Small intestine (tissue), 7 donors: Measurements from ENCODE around the gene MAGI1. TPM values are rescaled to one million over a fixed set of nuclear protein-coding genes. Genes with fewer than 3 reads are reported as not detected.

Experiments used
- DNase-seq, 2 donors: peaks; one replicate each; pipeline versions ENCODE4 v3.0.0 to v3.0.0-alpha.2; 2013
- FAIRE-seq: peaks from 2 replicates; lab custom pipeline; 2012; peaks lifted over from hg19 to GRCh38; lab: Jason Lieb, UNC
- H3K27ac ChIP-seq, 3 donors: one replicate each; pipeline ENCODE4 v1.5.1; 2013; ENCODE audit warnings: low read length in 2 of 3, mild to moderate bottlenecking in 2 of 3, control low read depth in 1 of 3, inconsistent platforms in 1 of 3, low read depth in 1 of 3, moderate library complexity in 1 of 3
- H3K27me3 ChIP-seq, 3 donors: one replicate each; pipeline ENCODE4 v1.6.1; 2013; ENCODE audit warnings: low read length in 3 of 3, inconsistent platforms in 1 of 3; ENCODE audit not compliant: control insufficient read depth in 3 of 3, insufficient read depth in 3 of 3
- H3K36me3 ChIP-seq, 3 donors: one replicate each; pipeline ENCODE4 v1.6.1; 2013; ENCODE audit warnings: low read length in 3 of 3, inconsistent platforms in 1 of 3, low read depth in 1 of 3, mild to moderate bottlenecking in 1 of 3, moderate library complexity in 1 of 3; ENCODE audit not compliant: control insufficient read depth in 3 of 3, insufficient read depth in 2 of 3
- H3K4me1 ChIP-seq, 3 donors: one replicate each; pipeline ENCODE4 v1.6.1; 2013; ENCODE audit warnings: low read length in 2 of 3, inconsistent platforms in 1 of 3, low read depth in 1 of 3, mild to moderate bottlenecking in 1 of 3, moderate library complexity in 1 of 3; ENCODE audit not compliant: control insufficient read depth in 3 of 3, insufficient read depth in 2 of 3
- H3K4me3 ChIP-seq, 3 donors: one replicate each; pipeline ENCODE4 v1.5.1; 2013; ENCODE audit warnings: low read length in 3 of 3, control low read depth in 1 of 3, inconsistent platforms in 1 of 3, low read depth in 1 of 3, mild to moderate bottlenecking in 1 of 3, moderate library complexity in 1 of 3
- H3K9me3 ChIP-seq, 2 donors: one replicate each; pipeline ENCODE4 v1.6.1; 2013; ENCODE audit warnings: low read depth in 1 of 2, low read length in 1 of 2; ENCODE audit not compliant: control insufficient read depth in 2 of 2, insufficient read depth in 1 of 2
- WGBS, 3 donors: extraction: QIAGEN DNeasy Blood & Tissue Kit; methylation state at CpG; one replicate each; pipeline ENCODE4 v1.1.7; 2013; 5-methylcytosine and 5-hydroxymethylcytosine counted together
- polyA plus RNA-seq, 4 donors: library from polyadenylated mRNA; stranded (reverse) in 3 of 4; unstranded in 1 of 4; fragments of 200-250 nt in 3 of 4; fragments of 120-200 nt in 1 of 4; gene quantifications; one replicate each; pipeline versions ENCODE4 v1.2.1 to v1.2.3, GENCODE V29; 2013
- donor health status: healthy with polysubstance abuse.
- donor health status: control.
- donor health status: control.
- donor health status: Bipolar disorder and iron deficiency.
- donor health status: healthy.

MAGI1 gene
- polyA plus RNA-seq, 4 donors, result 10.0 to 35.1 (median 12.6) TPM

DNA sequence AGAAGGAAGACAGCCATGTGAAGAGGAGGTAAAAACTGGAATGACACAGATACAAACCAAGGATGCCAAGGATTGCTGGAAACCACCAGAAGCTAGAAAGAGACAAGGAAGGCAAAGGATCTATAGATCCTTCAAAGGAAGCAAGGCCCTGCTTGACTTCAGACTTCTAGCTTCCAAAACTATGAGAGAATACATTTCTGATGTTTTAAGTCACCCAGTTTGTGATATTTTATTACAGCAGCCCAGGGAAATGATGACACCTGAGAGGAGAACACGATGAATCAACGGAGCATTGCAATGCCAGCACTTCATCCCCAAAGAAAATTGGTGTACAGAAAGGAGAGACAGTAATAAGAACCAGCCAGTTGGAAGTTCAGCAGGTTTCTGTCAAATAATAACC is 116.3 kb downstream of the MAGI1 start:
- H3K9me3 ChIP-seq, result no peaks in the 10 kb centered on the region
- H3K36me3 ChIP-seq, result no peaks in the 10 kb centered on the region
- 90 to 96% (median 95%) methylated on average over 2 of the region's 2 CpGs for whole genome bisulfite sequencing, 3 donors
- H3K27ac ChIP-seq, result no peak overlapping the region
- no peaks in the 10 kb centered on the region for H3K27me3 ChIP-seq
- FAIRE-seq (no peak), DNase-seq (no peak)
- H3K4me1 ChIP-seq, result no peaks in the 10 kb centered on the region
- no peak overlapping the region for H3K4me3 ChIP-seq

DNA sequence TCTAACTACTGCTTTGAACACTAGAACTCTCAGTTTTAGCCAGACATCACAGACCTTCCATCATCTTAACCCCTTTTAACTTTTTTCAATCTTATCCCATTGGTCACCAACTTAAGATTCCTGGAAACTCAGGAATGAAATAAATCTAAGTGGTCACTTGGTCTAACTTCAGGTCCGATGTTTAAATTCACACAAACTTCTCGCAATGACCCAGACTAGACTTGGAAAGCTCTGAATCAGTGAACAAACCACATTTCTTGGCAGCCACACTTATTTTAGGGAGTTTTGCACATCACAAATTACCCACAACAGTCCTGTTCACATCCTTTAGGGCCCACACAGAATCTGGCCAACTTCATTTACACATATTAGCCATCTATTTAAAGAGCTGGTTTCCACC is 118.9 kb downstream of the MAGI1 start:
- no peak for FAIRE-seq

DNA sequence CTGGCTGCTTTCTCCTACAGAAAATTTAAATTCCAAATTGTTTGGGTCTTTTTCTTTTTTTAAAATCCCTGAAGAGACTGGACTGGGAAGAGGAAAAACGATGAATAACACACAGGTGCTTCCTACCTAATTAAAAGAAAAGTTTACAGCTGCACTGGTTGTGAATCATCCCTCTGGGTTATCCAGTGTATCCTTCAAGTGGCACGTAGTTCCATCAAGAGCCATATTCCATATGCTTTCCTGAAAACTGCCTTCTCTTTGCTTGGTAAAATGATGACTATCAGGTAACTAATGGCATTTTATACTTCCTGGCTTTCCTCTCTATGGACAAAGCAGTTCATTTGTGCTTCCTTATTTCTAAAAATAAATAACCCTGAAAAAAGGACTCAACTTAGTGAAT is 123.2 kb downstream of the MAGI1 start:
- no peak overlapping the region for H3K27ac ChIP-seq
- 61 to 73% (median 68%) methylated on average over 2 of the region's 2 CpGs for WGBS, 3 donors
- no peaks in the 10 kb centered on the region for H3K4me1 ChIP-seq
- no peaks in the 10 kb centered on the region for H3K9me3 ChIP-seq
- no peak for FAIRE-seq
- no peaks in the 10 kb centered on the region for H3K27me3 ChIP-seq
- DNase-seq, result no peak
- no peaks in the 10 kb centered on the region for H3K36me3 ChIP-seq
- H3K4me3 ChIP-seq, result no peak overlapping the region

More for the DNA sequence above, 118.9 kb downstream of the MAGI1 start:
- Histone ChIP-seq H3K27ac (no peak overlapping the region), H3K36me3 (no peaks in the 10 kb centered on the region), H3K9me3 (no peaks in the 10 kb centered on the region), H3K4me1 (no peaks in the 10 kb centered on the region), H3K27me3 (no peaks in the 10 kb centered on the region), H3K4me3 (no peak overlapping the region)
- DNase-seq, result no peak
- 66 to 91% (median 80%) methylated on average over 2 of the region's 2 CpGs for WGBS, 3 donors

DNA sequence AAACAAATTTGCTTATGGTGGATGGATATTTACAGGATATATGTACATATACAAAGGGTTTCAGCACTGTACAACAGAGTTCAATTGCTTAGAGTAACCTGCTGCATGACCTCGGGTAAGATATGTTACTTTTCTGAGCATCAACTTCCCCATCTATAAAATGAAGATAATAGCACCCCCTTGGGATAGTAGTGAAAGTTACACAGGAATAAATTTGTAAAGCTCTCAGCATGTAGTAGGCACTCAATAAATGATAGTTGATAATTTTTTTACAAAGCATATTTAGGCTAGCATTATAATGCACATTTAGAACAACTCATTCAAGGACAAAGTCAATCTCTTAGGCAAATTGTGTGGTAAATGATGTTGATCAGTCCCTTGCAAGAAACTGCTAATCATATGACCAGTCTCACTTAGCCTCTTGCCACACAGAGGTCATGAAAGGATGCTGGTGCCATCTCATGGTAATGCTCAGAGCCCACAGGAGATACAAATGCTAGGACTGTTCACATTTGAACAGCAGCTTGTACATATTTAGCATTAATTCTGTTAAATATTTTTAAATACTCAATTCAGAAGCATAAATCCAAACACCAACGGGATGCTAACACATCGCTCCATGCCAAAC is 123.9 kb downstream of the MAGI1 start:
- Histone ChIP-seq H3K36me3 (no peaks in the 10 kb centered on the region), H3K27me3 (no peaks in the 10 kb centered on the region), H3K9me3 (no peaks in the 10 kb centered on the region), H3K27ac (no peak overlapping the region), H3K4me1 (no peaks in the 10 kb centered on the region), H3K4me3 (no peak overlapping the region)
- 83 to 85% (median 83%) methylated on average over 3 of the region's 3 CpGs for WGBS, 3 donors
- DNase-seq, result no peak
- no peak for FAIRE-seq

DNA sequence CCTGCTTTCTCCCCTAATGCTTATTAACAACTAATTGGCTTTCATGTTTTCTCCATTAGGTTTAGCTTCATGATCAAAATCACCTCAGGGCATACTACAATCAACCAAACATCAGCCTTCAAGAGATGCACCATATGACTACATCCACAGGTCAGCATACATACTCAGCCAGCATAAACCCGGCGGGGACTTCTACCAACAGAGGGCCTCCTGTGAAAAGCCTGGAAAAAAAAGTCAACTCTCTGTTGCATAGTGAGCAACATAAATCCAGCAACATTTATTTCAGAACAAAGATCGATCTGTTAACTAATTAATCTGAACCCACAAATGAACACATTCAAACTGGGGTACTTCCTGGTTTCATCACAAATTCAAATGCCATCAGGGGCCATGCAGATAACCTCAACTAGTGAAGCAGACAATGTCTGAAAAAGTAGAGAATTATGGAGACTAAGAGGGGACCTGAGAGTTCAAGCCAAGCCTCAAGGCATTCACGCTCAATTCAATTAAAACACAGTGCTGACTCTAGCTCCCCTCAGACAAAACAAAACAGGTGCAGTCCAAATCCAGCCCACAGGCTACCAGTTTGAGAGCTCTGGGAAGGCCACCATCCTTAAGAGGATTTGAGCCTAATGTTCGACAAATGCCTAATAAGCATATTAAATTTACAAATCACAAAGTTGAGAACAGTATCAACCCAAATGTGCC is 124.5 kb downstream of the MAGI1 start:
- no peak for FAIRE-seq
- 43 to 66% (median 56%) methylated on average over 5 of the region's 5 CpGs for WGBS, 3 donors
- H3K27me3 ChIP-seq, result no peaks in the 10 kb centered on the region
- H3K27ac ChIP-seq, result no peak overlapping the region
- no peak overlapping the region for H3K4me3 ChIP-seq
- no peaks in the 10 kb centered on the region for H3K9me3 ChIP-seq
- no peaks in the 10 kb centered on the region for H3K4me1 ChIP-seq
- no peaks in the 10 kb centered on the region for H3K36me3 ChIP-seq
- peak; percentile 39 to 48 for DNase-seq

DNA sequence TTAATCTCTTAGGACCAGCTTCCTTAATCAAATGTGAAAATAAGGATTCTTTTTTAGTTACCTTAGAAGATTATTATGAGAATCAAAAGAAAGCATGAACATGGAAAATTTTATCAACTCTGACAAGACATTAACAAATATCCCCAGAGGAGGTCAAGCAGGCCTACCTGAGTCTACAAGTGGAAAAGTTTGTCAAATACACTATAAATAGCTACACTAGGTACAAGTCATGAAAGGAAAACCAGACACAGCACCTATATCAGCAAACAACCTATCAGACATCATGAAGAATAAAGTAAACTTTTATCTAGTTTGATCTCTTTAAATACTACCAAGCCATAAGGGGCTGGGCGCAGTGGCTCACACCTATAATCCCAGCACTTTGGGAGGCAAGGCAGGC is 126.1 kb downstream of the MAGI1 start:
- Histone ChIP-seq H3K4me1 (no peaks in the 10 kb centered on the region), H3K36me3 (no peaks in the 10 kb centered on the region), H3K27me3 (no peaks in the 10 kb centered on the region), H3K9me3 (no peaks in the 10 kb centered on the region), H3K27ac (no peak overlapping the region), H3K4me3 (no peak overlapping the region)
- no peak for DNase-seq
- WGBS, 3 donors, result 98 to 100% (median 100%) methylated on average over 1 of the region's 1 CpG
- FAIRE-seq, result no peak

DNA sequence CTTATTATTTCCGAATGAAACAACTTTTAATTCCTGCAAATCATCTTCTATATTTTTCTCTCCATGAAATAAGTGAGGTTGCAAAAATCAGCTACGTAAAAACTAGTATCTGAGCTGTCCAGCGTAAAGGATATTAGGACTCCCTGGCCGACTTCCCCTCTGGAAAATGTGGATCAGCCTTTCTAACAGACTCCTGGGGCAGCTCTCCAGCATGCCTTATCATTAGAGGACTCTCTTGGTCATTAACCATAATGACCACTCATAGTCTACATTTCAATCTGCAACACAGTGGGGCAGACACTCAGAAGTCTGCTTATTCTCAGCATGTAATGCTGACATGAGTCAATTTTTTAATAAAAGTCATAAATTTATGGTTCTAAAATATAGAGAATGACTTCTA is 130.1 kb downstream of the MAGI1 start:
- WGBS, 3 donors, result 88 to 92% (median 89%) methylated on average over 4 of the region's 4 CpGs
- H3K27ac ChIP-seq, result no peak overlapping the region
- no peaks in the 10 kb centered on the region for H3K36me3 ChIP-seq
- FAIRE-seq (no peak), DNase-seq (no peak)
- no peaks in the 10 kb centered on the region for H3K4me1 ChIP-seq
- H3K27me3 ChIP-seq, result no peaks in the 10 kb centered on the region
- no peaks in the 10 kb centered on the region for H3K9me3 ChIP-seq
- H3K4me3 ChIP-seq, result no peak overlapping the region

DNA sequence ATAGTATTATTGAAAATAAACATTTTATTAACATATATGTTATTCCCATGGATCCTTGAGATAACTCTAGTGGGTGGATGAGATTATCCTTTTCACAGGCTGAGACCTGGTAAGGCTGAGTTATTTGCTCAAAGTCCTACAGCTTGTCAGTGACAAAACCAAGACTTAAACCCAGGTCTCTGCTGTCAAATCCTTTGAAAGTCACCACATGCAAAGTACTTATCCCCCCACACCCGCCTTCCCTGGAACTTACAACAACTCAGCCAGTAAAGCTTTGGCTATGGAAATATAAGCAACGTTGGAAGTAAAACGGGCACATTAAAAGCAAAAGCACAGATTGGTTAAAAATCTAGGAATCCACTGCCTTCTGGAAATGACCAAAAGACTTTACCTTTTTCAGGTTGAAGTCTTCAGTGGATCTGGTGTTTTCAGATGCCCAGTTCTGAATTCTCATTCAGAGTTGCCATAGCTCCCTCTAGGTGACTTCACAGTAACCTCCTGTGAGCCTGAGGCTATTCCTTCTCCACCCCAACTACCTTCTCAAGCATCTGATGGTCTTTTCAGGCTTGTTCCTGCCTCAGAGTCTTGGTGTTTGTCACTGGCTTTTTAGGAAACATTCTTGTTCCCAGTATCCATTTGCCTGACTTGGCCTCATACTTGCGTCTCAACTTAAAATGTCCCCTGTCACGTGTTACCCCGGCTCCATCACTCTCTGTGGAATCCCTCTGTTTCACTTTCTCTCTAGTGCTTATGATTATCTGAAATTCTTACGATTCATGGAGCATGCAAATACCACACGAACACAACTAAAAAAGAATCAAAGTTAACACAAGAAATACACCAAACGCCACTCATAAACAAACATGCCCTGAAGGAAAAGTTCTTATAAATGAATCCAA is 131.2 kb downstream of the MAGI1 start:
- DNase-seq (no peak), FAIRE-seq (no peak)
- H3K27ac ChIP-seq, result no peak overlapping the region
- no peaks in the 10 kb centered on the region for H3K36me3 ChIP-seq
- no peak overlapping the region for H3K4me3 ChIP-seq
- no peaks in the 10 kb centered on the region for H3K27me3 ChIP-seq
- WGBS, 3 donors, result 84 to 91% (median 87%) methylated on average over 9 of the region's 9 CpGs
- H3K4me1 ChIP-seq, result no peaks in the 10 kb centered on the region
- H3K9me3 ChIP-seq, result no peaks in the 10 kb centered on the region
